Pons (tissue), 1 donor: ENCODE results near the gene IMPG1.
"Not testable (repeated sequence)": the region's sequence is repeated elsewhere in the genome, so short reads cannot be mapped to it uniquely, and the experiment has no call there.

Experiments
- DNase-seq: peaks from one replicate; pipeline ENCODE4 v3.0.0-alpha.2; 2016; ENCODE audit warnings: low spot score

IMPG1 gene

GRCh38 chr6:75946146-75946831 is 126.2 kb downstream of the IMPG1 start:
- DNase-seq: no peak

- no peak for DNase-seq
These were observed 129.1 kb downstream of the IMPG1 start for GRCh38 chr6:75943381-75943780.

- DNase-seq: no peak
These were observed 131.0 kb downstream of the IMPG1 start for GRCh38 chr6:75941509-75941908.

- DNase-seq: no peak
These were observed 131.9 kb downstream of the IMPG1 start for GRCh38 chr6:75940564-75940963.

- no peak for DNase-seq
These were observed 134.6 kb downstream of the IMPG1 start for GRCh38 chr6:75937846-75938245.

GRCh38 chr6:75936682-75937081 is 135.8 kb downstream of the IMPG1 start:
- no peak for DNase-seq

GRCh38 chr6:75935473-75935793 is 137.0 kb downstream of the IMPG1 start:
- no peak for DNase-seq

DNA sequence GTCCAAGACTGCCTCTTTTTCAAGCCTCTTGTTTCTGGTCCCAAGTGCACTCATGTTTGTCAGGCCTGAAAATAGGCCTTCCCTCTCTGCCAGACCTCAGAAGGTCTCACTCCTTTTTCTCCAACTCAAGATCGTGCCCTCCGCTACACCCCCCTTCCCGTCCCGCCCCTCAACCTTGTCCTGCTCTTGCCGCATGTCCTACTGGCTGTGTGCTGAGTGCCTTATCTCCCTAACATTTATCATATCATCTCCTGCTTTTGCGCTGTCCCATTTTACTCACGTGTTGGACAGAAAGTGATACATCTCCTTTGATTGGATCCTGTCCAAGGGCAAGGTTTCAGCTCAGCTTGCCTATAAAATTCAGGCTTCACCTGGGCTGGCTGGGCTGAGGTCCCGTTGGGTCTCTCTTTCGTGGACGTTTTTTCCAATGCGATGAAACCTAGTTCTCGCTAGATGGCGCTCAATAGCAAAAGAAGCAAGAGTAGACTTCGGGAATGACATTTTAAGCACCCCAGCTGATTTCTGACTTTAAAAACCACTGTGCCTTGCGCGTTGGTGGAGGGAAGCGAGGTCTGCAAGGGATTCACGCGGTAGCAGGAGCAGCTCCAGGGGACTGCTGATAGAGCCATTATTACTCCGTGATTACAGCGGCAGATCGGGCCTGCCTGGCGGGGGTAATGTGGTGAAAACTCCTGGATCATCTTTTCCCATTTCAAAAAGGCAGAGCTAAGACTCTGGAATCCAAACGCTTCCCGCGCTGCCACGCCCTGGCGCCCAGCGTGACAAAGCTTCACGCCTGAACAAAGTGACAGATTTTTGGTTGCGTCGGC is 137.6 kb downstream of the IMPG1 start:
- peak; percentile 84 for DNase-seq

GRCh38 chr6:75933387-75933975 is 139.0 kb downstream of the IMPG1 start:
- no peak for DNase-seq

DNA sequence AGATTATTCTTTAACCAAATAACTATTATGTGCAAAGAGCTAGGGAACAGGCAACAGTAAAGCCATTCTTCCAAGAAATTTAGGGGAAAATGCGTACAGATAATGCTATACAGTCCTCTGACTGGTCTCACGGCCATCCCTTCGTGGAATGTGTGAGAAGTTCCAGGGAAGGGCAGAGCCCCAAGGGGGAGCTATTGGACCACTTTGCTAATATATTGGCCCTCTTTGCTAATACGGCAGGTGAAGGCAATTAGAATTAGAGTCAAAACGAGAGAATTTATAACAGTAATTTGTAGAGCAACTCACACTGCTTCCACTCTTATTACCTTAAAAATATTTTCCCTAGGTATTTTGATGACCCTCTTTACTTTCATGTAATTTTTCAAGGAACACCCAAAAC is 140.4 kb downstream of the IMPG1 start:
- DNase-seq: peak; percentile 50

DNA sequence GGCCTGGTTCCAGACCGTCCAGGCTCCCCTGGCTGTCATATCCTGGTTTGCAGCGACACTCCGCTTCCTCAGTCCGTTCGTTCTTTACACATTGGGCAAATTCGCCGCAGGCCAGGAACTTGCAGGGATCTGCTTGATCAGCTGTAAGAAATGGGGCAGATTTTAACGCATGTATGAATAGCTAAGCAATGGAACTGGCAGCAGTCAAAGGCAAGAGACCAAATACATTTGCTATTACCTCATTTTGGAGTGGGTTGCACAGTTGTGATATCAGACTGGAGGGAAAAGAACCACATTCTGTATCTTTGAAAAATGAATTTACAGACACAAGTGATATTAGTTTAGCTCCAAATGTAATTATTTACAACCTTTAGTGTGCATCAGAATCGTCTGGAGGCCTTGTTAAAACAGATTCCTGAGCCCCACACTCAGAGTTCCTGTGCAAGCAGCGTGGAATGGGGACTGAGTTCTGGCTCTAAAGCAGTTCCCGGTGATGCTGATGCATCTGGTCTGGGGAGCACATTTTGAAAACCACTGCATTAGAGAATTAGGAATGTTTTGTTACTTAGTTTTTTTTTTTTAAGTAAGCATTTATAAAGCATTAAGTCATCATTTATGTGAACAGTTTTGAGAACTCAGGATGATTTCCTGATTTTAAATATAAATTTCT is 141.3 kb downstream of the IMPG1 start:
- no peak for DNase-seq

DNA sequence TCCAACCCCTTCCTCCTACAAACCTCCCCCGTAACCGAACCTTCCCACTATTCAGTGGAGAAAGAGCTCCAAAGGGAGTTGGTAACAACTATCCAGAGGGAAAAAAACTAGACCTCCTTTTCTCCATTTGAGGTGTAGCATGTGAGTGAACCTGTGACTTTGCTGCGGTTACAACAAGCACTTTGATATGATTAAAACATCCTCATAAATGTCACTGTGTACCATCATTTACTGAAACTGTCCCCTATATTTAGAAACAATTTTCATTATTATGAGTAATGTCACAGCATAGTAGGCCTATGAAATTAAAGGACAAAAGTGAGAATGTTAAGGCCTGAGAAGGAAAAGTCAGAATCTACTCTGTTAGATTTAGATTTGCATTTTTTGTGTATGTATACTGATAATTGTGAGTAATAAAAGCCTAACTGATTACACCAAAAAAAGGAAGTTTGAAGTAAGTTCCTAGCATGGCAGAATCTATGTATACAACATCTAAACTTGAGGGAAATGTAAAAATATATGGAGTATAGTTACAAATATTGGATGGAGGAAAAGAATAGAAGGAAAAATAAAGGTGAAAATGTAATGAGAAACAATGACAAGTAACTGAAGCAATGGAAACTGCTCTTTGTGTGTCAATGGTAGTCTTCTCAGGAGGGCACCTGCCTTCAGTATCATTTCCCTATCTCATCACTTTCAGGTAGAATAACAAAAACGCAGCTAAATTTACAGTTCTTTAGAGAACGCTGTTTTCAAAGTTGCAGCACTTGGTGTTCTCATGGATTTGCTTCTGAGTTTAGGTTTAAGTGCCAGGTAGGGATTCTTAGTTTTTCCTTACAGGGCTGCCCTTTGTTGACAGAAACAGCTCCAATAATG is 145.9 kb downstream of the IMPG1 start:
- no peak for DNase-seq

DNA sequence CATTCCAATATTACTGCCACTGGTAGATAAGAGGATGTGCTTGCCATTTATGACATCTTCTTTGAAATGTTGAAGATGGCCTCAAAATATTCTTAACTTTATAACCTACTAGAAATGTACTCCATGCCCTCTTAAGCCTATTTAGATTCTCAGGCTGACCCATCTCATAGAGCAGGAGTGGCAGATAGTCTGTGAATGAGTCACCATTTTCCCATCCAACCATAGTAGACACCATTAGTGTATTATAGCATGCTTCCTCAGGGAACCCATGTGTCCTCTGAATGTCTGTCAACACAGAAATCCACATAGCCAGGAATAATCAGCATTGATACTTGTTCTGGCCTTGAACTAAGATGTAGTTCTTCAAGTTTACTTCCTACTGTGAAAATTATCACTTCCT is 150.2 kb downstream of the IMPG1 start:
- DNase-seq: no peak

DNA sequence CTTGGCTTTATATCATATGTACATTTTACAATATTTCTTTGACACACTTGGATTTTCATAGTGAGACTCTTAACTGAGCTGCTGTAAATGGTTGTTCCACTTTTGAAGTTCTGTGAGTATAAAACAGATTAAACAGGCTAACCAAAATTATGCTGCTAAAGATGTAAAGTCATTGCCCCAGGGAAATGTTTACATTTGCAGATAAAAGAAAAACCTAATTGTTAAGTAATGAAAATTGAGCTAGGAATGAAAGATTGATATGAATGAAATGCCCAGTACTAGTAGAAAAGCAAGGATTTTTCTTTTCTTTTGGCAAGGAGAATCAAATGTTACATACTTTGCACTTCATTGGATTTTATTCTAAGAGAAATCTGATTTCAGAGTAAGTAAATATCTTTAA is 159.4 kb downstream of the IMPG1 start:
- no peak for DNase-seq

GRCh38 chr6:75907444-75907843 is 165.0 kb downstream of the IMPG1 start:
- DNase-seq: no peak

DNA sequence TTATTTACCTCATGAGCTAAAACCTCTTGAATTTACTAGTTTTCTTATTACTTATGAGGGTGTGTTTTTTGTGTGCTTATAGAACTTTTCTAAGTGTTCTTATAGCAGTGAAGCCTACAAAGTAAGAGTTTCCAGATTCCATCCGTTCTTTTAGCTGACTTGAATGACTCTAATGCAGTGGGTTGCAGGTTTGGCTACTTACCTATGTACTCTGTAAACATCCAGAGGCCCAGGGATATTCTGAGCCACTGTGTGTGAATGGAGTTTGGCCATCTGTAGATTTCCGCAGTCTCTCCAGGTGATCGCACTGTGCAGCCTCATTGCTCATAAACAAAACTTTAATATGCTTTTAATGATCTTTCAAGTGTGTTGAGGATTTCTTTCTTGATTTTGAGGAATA is 165.6 kb downstream of the IMPG1 start:
- DNase-seq: no peak

- not testable (repeated sequence) for DNase-seq
These were observed 167.3 kb downstream of the IMPG1 start for GRCh38 chr6:75905129-75905528.

DNA sequence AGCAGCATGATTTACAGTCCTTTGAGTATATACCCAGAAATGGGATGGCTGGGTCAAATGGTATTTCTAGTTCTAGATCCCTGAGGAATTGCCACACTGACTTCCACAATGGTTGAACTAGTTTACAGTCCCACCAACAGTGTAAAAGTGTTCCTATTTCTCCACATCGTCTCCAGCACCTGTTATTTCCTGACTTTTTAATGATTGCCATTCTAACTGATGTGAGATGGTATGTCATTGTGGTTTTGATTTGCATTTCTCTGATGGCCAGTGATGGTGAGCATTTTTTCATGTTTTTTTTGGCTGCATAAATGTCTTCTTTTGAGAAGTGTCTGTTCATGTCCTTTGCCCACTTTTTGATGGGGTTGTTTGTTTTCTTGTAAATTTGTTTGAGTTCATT is 172.2 kb downstream of the IMPG1 start:
- DNase-seq: not testable (repeated sequence)

GRCh38 chr6:75896526-75896925 is 175.9 kb downstream of the IMPG1 start:
- no peak for DNase-seq

DNA sequence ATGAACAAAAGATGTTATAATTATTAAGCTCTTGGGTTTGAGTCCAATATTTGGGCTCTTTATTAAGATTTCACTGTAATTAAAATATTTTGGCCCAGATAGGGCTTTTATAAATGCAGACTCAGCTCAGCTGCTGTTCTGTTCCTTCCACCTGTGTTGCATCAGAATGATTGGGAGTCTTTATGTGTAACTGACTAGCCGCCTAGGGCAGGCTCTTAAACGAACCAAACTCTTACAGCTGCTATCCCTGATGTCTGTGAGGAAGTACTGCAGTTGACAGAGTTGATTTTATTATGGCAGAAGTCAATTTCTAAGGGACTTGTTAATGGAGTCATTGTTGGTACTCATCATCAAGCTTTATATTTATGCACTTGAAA is 178.7 kb downstream of the IMPG1 start:
- DNase-seq: no peak

GRCh38 chr6:75893058-75893775 is 179.2 kb downstream of the IMPG1 start:
- DNase-seq: peak; percentile 88
